ENCODE measurements around the gene FUT3. TPM values are rescaled to one million over a fixed set of nuclear protein-coding genes. Genes with fewer than 3 reads are reported as not detected.

FUT3 gene
- total RNA-seq, 1 donor from 2014 or later: 1.4 TPM

DNA sequence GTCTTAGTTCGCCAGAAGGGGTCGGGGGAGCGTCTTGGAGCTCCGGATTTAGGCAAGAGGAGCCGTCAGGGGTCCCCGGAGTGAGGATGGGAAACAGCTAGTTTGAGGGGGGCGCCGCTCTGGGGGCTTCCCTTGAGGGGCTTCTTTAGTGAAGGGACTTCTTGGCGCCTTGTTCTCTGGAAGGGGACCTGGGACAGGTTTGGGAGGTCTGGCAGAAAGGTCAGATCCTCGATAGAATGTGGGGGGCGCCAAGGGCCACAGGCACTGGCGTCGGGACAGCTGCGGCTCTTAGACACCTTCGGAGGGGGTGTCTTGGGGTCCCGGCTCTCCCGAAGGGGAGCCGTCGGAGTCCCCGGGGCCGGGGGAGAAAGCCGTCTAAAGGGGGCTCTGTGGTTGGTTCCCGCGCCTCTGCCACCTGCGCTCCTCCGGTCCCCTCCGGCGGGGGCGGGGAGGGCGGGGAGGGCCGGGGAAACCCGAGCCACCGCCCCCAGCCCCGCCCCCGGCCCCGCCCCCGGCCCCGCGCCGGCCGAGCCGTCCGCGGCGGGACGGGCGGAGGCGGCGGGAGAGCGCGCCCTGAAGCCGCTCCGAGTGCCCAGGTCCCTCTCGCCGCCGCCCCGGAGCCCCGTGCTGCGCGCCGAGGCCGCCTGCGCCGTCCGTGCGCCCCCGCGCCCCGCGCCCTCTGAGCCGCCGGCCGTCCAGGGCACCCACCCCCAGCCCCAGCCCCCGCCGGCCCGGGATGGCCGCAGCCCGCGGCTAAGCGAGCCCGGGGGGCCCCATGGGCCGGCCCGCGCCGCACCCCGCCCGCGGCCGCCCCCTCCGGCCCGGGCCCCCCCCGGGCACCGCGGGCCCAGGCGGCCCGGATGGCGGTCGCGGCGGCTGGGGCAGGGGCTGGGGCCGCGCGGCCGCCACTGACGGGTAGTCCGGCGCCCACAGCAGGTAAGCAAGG is 46.5 kb downstream of the FUT3 start, which contains the start of gene NRTN:
Gene NRTN, plus strand, starts transcription at position 552 of the 946 bp plus-strand sequence. CDS start 19,099 bp downstream, outside the sequence.
- Mint-ChIP-seq H3K27me3 (ENCODE audit: unreplicated experiment) (peaks cover 25% of the 10 kb centered on the region), H3K4me1 (ENCODE audit: unreplicated experiment) (no peaks in the 10 kb centered on the region), H3K36me3 (ENCODE audit: low read depth, unreplicated experiment) (peaks cover 7% of the 10 kb centered on the region), H3K9me3 (ENCODE audit: unreplicated experiment) (no peaks in the 10 kb centered on the region), H3K27ac (ENCODE audit: unreplicated experiment) (no peak within 1 kb of the TSS), H3K4me3 (ENCODE audit: unreplicated experiment) (no peak within 1 kb of the TSS)
- TF ChIP-seq, protein P1, sequence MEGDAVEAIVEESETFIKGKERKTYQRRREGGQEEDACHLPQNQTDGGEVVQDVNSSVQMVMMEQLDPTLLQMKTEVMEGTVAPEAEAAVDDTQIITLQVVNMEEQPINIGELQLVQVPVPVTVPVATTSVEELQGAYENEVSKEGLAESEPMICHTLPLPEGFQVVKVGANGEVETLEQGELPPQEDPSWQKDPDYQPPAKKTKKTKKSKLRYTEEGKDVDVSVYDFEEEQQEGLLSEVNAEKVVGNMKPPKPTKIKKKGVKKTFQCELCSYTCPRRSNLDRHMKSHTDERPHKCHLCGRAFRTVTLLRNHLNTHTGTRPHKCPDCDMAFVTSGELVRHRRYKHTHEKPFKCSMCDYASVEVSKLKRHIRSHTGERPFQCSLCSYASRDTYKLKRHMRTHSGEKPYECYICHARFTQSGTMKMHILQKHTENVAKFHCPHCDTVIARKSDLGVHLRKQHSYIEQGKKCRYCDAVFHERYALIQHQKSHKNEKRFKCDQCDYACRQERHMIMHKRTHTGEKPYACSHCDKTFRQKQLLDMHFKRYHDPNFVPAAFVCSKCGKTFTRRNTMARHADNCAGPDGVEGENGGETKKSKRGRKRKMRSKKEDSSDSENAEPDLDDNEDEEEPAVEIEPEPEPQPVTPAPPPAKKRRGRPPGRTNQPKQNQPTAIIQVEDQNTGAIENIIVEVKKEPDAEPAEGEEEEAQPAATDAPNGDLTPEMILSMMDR (IDR thresholded peaks at IDR 0.05; ENCODE audit: unreplicated experiment): no peak
- no peak for DNase-seq (ENCODE audit: low spot score)

- no peak overlapping the region for H3K27ac Mint-ChIP-seq (ENCODE audit: unreplicated experiment)
- no peaks in the 10 kb centered on the region for H3K9me3 Mint-ChIP-seq (ENCODE audit: unreplicated experiment)
- TF ChIP-seq, protein P1 (IDR thresholded peaks at IDR 0.05; ENCODE audit: unreplicated experiment): peak; percentile 86
- H3K36me3 Mint-ChIP-seq (ENCODE audit: low read depth, unreplicated experiment): peaks cover 7% of the 10 kb centered on the region
- peak overlapping the region; percentile 51 for H3K4me3 Mint-ChIP-seq (ENCODE audit: unreplicated experiment)
- H3K27me3 Mint-ChIP-seq (ENCODE audit: unreplicated experiment): peaks cover 24% of the 10 kb centered on the region
- peak; percentile 100 for DNase-seq (ENCODE audit: low spot score)
- no peaks in the 10 kb centered on the region for H3K4me1 Mint-ChIP-seq (ENCODE audit: unreplicated experiment)
These were observed 47.3 kb downstream of the FUT3 start for GRCh38 chr19:5803752-5804515.

DNA sequence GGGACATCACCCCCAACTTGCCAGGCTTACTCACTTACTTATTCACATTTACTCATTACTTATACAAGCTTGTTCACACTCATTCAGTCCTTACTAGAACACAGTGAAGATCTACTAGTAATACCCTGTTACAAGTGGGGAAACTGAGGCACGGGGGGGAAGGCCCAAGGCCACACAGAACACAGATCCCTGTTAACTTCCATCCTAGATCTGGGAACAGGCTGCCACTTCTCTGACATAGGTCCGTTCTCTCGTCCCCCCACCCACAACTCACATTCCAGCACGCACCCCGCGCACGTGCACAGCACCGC is 47.9 kb downstream of the FUT3 start:
- Mint-ChIP-seq H3K27me3 (ENCODE audit: unreplicated experiment) (peaks cover 27% of the 10 kb centered on the region), H3K27ac (ENCODE audit: unreplicated experiment) (no peak overlapping the region), H3K4me3 (ENCODE audit: unreplicated experiment) (peak overlapping the region; percentile 51), H3K4me1 (ENCODE audit: unreplicated experiment) (no peaks in the 10 kb centered on the region), H3K9me3 (ENCODE audit: unreplicated experiment) (no peaks in the 10 kb centered on the region), H3K36me3 (ENCODE audit: low read depth, unreplicated experiment) (peaks cover 7% of the 10 kb centered on the region)
- no peak for DNase-seq (ENCODE audit: low spot score)
- TF ChIP-seq, protein P1 (IDR thresholded peaks at IDR 0.05; ENCODE audit: unreplicated experiment): no peak

- H3K4me1 Mint-ChIP-seq (ENCODE audit: unreplicated experiment): no peaks in the 10 kb centered on the region
- DNase-seq (ENCODE audit: low spot score): no peak
- peaks cover 6% of the 10 kb centered on the region for H3K36me3 Mint-ChIP-seq (ENCODE audit: low read depth, unreplicated experiment)
- H3K9me3 Mint-ChIP-seq (ENCODE audit: unreplicated experiment): no peaks in the 10 kb centered on the region
- H3K4me3 Mint-ChIP-seq (ENCODE audit: unreplicated experiment): no peak overlapping the region
- H3K27me3 Mint-ChIP-seq (ENCODE audit: unreplicated experiment): peaks cover 25% of the 10 kb centered on the region
- H3K27ac Mint-ChIP-seq (ENCODE audit: unreplicated experiment): no peak overlapping the region
- TF ChIP-seq, protein P1 (IDR thresholded peaks at IDR 0.05; ENCODE audit: unreplicated experiment): no peak
These were observed 49.2 kb downstream of the FUT3 start for GRCh38 chr19:5801796-5802619.

All from endothelial cell (in vitro differentiated cells).